ENCODE data around the gene TMEM87B. TPM values are rescaled to one million over a fixed set of nuclear protein-coding genes. Genes with fewer than 3 reads are reported as not detected.
A peak's percentile ranks its signal among the peaks of the same experiment; 100 is the strongest.

Gene TMEM87B
- total and polyA plus RNA-seq, 7 donors: 10.2 to 36.7 (median 19.7) TPM

DNA sequence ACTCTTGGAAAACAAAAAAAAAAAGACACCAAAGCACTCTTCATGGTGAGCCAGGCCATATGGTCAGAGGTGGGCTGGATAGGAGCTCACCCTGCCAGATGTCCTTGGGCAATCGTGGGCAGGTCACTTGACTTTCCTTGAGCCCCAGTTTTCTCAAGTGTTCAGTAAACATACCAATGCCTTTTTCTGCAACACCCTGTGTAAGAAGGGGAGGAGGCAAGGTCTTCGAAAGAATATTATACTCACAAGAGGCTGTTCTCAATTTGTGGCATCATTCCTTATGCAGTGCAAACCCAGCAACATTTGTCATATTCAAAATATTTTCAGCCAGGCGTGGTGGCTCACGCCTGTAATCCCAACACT is 22.9 kb upstream of the TMEM87B start:
- DNase-seq: no peak
- H3K4me1 ChIP-seq: peaks cover 0 to 29% (median 6%) of the 10 kb centered on the region in 4 donors
- intact Hi-C loops (cut with DNase I): no loop called here
- no peak overlapping the region for H3K4me3 ChIP-seq
- peaks cover 0 to 9% (median 0%) of the 10 kb centered on the region in 4 donors for H3K36me3 ChIP-seq
- TF ChIP-seq, protein P1, sequence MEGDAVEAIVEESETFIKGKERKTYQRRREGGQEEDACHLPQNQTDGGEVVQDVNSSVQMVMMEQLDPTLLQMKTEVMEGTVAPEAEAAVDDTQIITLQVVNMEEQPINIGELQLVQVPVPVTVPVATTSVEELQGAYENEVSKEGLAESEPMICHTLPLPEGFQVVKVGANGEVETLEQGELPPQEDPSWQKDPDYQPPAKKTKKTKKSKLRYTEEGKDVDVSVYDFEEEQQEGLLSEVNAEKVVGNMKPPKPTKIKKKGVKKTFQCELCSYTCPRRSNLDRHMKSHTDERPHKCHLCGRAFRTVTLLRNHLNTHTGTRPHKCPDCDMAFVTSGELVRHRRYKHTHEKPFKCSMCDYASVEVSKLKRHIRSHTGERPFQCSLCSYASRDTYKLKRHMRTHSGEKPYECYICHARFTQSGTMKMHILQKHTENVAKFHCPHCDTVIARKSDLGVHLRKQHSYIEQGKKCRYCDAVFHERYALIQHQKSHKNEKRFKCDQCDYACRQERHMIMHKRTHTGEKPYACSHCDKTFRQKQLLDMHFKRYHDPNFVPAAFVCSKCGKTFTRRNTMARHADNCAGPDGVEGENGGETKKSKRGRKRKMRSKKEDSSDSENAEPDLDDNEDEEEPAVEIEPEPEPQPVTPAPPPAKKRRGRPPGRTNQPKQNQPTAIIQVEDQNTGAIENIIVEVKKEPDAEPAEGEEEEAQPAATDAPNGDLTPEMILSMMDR (IDR thresholded peaks at IDR 0.05): no peak
- TF ChIP-seq POLR2AphosphoS5 (IDR thresholded peaks at IDR 0.05) (no peak), POLR2A (IDR thresholded peaks at IDR 0.05) (no peak), EP300 (IDR thresholded peaks at IDR 0.05) (no peak)
- WGBS, 2 donors: 68 to 76% methylated on average over 4 of the region's 4 CpGs
- peak overlapping the region; percentile 16 to 58 (median 45) for H3K27ac ChIP-seq
- no peaks in the 10 kb centered on the region for H3K9me3 ChIP-seq
- no peaks in the 10 kb centered on the region for H3K27me3 ChIP-seq

DNA sequence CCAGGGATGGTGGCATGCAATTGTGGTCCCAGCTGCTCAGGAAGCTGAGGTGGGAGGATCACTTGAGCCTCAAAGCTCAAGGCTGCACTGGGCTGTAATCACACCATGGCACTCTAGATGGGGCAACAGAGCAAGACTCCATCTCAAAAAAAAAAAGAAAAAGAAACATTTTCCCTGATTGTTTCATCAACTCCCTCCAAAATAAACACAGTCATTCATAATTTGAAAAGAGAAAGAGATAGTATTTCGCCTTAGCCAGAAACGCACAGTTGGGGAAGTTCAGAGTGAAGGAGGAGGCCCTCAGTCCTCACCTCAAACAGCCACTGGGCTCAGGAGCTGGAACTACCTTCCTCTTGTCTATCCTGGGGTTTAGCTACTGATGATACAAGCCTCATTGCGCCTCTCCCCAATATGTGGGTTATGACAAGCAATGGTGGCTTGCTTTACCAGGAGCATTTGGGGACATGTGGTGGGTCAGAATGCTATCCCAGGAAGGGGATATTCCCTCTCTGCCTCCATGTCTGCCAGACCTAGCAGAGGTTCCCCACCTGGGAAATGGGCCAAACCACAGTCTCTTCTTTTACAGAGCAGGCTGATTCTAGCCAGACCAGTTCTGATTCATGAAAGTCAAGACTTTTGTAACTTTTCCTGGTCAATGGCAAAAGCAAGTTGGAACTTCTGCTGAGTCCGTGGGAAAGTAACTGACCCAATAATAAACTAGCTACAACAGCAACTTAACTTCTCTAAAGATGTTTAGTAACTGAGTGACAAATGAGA is 22.2 kb upstream of the TMEM87B start:
- DNase-seq: peak; percentile 81
- Histone ChIP-seq H3K27me3 (no peaks in the 10 kb centered on the region), H3K4me1 (peaks cover 0 to 29% (median 6%) of the 10 kb centered on the region in 4 donors), H3K4me3 (no peak overlapping the region), H3K9me3 (no peaks in the 10 kb centered on the region), H3K27ac (peak overlapping the region; percentile 16 to 58 (median 45)), H3K36me3 (peaks cover 0 to 7% (median 0%) of the 10 kb centered on the region in 4 donors)
- 58 to 61% methylated on average over 4 of the region's 4 CpGs for WGBS, 2 donors
- no peak for TF ChIP-seq POLR2A (IDR thresholded peaks at IDR 0.05)
- no peak for TF ChIP-seq EP300 (IDR thresholded peaks at IDR 0.05)
- TF ChIP-seq, protein P1 (IDR thresholded peaks at IDR 0.05): no peak
- no peak for TF ChIP-seq POLR2AphosphoS5 (IDR thresholded peaks at IDR 0.05)
- intact Hi-C loops (cut with DNase I): no loop called here

DNA sequence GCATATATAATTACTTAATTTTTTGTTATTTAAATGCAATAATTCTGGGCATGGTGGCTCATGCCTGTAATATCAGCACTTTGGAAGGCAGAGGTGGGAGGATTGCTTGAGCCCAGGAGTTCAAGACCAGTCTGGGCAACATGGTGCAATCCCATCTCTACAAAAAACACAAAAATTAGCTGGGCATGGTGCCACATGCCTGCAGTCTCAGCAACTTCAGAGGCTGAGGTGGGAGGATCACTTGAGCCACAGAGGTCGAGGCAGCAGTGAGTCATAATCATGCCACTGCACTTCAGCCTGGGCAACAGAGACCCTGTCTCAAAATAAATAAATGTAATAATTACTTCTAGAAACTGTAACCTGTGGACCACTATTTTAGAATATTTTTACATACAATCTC is 21.5 kb upstream of the TMEM87B start:
- no peak overlapping the region for H3K4me3 ChIP-seq
- no peaks in the 10 kb centered on the region for H3K9me3 ChIP-seq
- intact Hi-C loops (cut with DNase I): no loop called here
- no peaks in the 10 kb centered on the region for H3K27me3 ChIP-seq
- peak; percentile 65 for DNase-seq
- no peak for TF ChIP-seq POLR2AphosphoS5 (IDR thresholded peaks at IDR 0.05)
- TF ChIP-seq EP300 (IDR thresholded peaks at IDR 0.05): no peak
- TF ChIP-seq, protein P1 (IDR thresholded peaks at IDR 0.05): no peak
- TF ChIP-seq POLR2A (IDR thresholded peaks at IDR 0.05): no peak
- whole genome bisulfite sequencing, 2 donors: 64 to 67% methylated on average over 1 of the region's 1 CpG
- peaks cover 0 to under 1% (median 0%) of the 10 kb centered on the region in 4 donors for H3K36me3 ChIP-seq
- H3K4me1 ChIP-seq: peaks cover 0 to 29% (median 6%) of the 10 kb centered on the region in 4 donors
- peak overlapping the region in 1 of 4 donors; percentile 58 for H3K27ac ChIP-seq

DNA sequence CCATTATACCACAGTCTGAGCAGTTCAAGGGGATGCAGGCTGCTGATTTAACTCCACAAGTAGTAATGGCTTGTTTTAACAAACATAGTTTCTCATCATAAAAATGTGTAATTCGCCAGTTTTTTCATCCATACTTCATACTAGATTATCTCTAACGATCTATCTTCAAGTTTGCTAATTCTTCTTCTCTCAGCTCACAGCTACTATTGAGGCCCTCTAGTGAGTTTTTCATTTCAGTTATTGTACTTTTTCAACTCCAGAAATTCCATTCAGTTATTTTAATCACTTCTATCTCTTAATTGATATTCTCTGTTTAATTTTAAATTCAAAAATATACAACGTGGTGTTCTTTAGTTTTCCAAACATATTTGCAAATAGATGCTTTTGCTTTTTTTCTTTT is 20.1 kb upstream of the TMEM87B start:
- no peak for TF ChIP-seq POLR2A (IDR thresholded peaks at IDR 0.05)
- TF ChIP-seq POLR2AphosphoS5 (IDR thresholded peaks at IDR 0.05): no peak
- TF ChIP-seq, protein P1 (IDR thresholded peaks at IDR 0.05): no peak
- no peak for TF ChIP-seq EP300 (IDR thresholded peaks at IDR 0.05)
- 79 to 81% methylated on average over 3 of the region's 3 CpGs for WGBS, 2 donors
- Histone ChIP-seq H3K9me3 (no peaks in the 10 kb centered on the region), H3K4me1 (peaks cover 0 to 29% (median 6%) of the 10 kb centered on the region in 4 donors), H3K36me3 (no peaks in the 10 kb centered on the region), H3K27ac (no peak overlapping the region), H3K4me3 (no peak overlapping the region), H3K27me3 (no peaks in the 10 kb centered on the region)
- DNase-seq: no peak
- intact Hi-C loops (cut with DNase I): no loop called here
